Uterus (tissue), 2 donors: ENCODE data around the gene PFKFB3.

Source experiments
- POLR2A ChIP-seq, 2 donors: fragments of 450-650 bp; IDR thresholded peaks; one replicate each; pipeline ENCODE4 v1.6.1; 2016; ENCODE audit warnings: antibody characterized with exemption in 2 of 2, mild to moderate bottlenecking in 1 of 2, moderate library complexity in 1 of 2
- TF ChIP-seq, protein P1 (sequence below), 4 experiments: fragments of 200-600 bp in 2 of 4; fragments of 450-650 bp in 2 of 4; sonication (generic) in 2 of 4; IDR thresholded peaks; one replicate each; pipeline ENCODE4 v1.5.1; 2016 to 2019; ENCODE audit warnings: antibody characterized with exemption in 4 of 4, mild to moderate bottlenecking in 2 of 4, moderate library complexity in 1 of 4

DNA sequence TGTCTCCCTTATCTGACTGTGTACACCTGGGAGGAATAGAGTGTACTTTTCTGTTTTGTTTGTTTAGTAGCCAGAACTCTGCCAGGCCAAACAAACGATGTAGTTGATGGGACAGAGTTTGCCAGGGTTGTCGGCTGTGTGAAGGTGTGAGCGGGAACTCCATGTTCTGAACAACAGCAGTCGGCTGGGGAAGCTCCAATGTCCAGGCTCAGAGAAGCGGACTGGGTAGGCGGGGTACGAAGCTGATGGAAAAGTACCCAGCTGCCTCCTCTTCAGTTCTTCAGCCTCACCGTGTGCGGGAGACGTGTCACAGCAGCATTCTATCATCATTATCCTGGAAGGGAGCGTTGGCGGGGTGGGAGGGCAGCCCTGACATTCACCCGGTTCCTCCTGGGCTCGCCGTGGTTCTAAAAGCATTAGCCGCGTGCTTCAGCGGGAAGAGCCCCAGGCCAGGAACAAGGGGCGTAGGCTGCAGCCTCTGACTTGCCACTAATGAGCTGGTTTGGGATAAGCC is 52.9 kb downstream of the PFKFB3 start:
- no peak for TF ChIP-seq POLR2A (IDR thresholded peaks at IDR 0.05)
- TF ChIP-seq, protein P1, sequence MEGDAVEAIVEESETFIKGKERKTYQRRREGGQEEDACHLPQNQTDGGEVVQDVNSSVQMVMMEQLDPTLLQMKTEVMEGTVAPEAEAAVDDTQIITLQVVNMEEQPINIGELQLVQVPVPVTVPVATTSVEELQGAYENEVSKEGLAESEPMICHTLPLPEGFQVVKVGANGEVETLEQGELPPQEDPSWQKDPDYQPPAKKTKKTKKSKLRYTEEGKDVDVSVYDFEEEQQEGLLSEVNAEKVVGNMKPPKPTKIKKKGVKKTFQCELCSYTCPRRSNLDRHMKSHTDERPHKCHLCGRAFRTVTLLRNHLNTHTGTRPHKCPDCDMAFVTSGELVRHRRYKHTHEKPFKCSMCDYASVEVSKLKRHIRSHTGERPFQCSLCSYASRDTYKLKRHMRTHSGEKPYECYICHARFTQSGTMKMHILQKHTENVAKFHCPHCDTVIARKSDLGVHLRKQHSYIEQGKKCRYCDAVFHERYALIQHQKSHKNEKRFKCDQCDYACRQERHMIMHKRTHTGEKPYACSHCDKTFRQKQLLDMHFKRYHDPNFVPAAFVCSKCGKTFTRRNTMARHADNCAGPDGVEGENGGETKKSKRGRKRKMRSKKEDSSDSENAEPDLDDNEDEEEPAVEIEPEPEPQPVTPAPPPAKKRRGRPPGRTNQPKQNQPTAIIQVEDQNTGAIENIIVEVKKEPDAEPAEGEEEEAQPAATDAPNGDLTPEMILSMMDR (IDR thresholded peaks at IDR 0.05): no peak
